Measurements from ENCODE around the gene RUNX3. TPM values are rescaled to one million over a fixed set of nuclear protein-coding genes. Genes with fewer than 3 reads are reported as not detected.

Gene RUNX3
- total RNA-seq, 1 experiment from 2014 or later = 1.5 TPM

DNA sequence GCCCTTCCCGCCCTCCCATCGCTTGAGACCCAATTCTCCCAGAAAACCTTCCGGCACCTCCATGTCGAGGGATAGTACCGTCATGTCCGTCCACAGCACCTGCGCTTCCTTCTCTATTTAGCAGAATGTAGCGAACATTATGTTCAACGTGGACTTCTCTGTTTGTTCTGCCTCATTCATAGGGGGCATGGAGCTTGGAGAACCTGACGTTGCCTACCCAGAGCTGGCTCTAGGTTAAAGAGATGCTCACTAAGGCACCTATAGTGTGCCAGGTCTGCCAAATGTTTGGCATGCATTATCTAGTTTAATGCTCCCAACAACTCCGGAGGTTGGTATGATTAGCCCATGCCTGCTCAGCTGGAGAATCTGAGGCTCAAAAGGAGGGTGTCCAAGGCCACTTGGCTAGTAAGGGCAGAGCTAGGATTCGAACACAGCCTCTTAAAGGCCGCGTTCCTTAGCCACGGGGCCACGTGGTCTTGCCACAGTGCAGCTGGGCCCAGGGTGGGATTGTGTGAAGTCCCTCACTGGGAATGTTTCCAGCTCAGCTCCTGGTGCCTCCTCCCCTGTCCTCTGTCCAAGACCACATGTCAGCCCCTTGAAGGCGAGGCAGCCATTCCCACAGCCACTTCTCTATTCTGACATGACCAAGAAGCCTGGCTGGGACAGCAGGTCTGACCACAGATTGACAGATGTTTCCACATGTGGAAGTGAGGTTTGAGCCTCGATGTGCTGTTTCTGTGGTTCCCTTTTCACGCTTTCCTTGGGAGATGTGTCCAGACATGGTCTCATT is 57.8 kb downstream of the RUNX3 start:
- H3K27me3 Mint-ChIP-seq (ENCODE audit: low read depth) = no peaks in the 10 kb centered on the region; the same call in 1 of the 2 replicates
- no peaks in the 10 kb centered on the region for H3K36me3 Mint-ChIP-seq
- DNase-seq (ENCODE audit: low spot score) (no peak), ATAC-seq (no peak)
- no peak overlapping the region for H3K4me3 Mint-ChIP-seq
- no peaks in the 10 kb centered on the region for H3K9me3 Mint-ChIP-seq
- ChIA-PET CTCF (interaction anchor here (1.2 to 2.0 kb wide), 2 partner anchors 10 to 26 kb away, joined by 4 to 5 read pairs; no protein-coding TSS in a partner anchor), POLR2A (no interaction called here)
- TF ChIP-seq, protein P1, sequence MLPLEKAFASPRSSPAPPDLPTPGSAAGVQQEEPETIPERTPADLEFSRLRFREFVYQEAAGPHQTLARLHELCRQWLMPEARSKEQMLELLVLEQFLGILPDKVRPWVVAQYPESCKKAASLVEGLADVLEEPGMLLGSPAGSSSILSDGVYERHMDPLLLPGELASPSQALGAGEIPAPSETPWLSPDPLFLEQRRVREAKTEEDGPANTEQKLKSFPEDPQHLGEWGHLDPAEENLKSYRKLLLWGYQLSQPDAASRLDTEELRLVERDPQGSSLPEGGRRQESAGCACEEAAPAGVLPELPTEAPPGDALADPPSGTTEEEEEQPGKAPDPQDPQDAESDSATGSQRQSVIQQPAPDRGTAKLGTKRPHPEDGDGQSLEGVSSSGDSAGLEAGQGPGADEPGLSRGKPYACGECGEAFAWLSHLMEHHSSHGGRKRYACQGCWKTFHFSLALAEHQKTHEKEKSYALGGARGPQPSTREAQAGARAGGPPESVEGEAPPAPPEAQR (CRISPR knock-in tag; IDR thresholded peaks at IDR 0.05) = no peak
- H3K4me1 Mint-ChIP-seq = peaks cover 14% of the 10 kb centered on the region
- H3K27ac Mint-ChIP-seq = no peak overlapping the region

GRCh38 chr1:24871306-24871901 is 58.7 kb downstream of the RUNX3 start:
- POLR2A ChIA-PET = no interaction called here
- ATAC-seq = no peak
- Mint-ChIP-seq H3K27ac (no peak overlapping the region), H3K4me1 (peaks cover 10% of the 10 kb centered on the region), H3K9me3 (no peaks in the 10 kb centered on the region), H3K36me3 (no peaks in the 10 kb centered on the region), H3K27me3 (ENCODE audit: low read depth) (no peaks in the 10 kb centered on the region; the same call in 1 of the 2 replicates), H3K4me3 (no peak overlapping the region)
- no peak for DNase-seq (ENCODE audit: low spot score)
- CTCF ChIA-PET = interaction anchor here (1.1 to 2.0 kb wide), 3 partner anchors 9 to 38 kb away, joined by 3 to 5 read pairs (median 4); no protein-coding TSS in a partner anchor
- TF ChIP-seq FOXP1 (CRISPR knock-in tag; IDR thresholded peaks at IDR 0.05; ENCODE audit: borderline replicate concordance) (no peak), CREM (CRISPR knock-in tag; IDR thresholded peaks at IDR 0.05) (no peak), TEAD1 (CRISPR knock-in tag; IDR thresholded peaks at IDR 0.05) (no peak), PRRX2 (CRISPR knock-in tag; IDR thresholded peaks at IDR 0.05) (no peak), ATF2 (CRISPR knock-in tag; IDR thresholded peaks at IDR 0.05; ENCODE audit: borderline replicate concordance, low read depth) (no peak), ZNF263 (CRISPR knock-in tag; IDR thresholded peaks at IDR 0.05; ENCODE audit: low read depth) (no peak), ZNF532 (CRISPR knock-in tag; IDR thresholded peaks at IDR 0.05; ENCODE audit: borderline replicate concordance) (no peak), E2F1 (CRISPR knock-in tag; IDR thresholded peaks at IDR 0.05) (no peak), NR3C1 (CRISPR knock-in tag; conservative IDR thresholded peaks at IDR 0.05; ENCODE audit: low read depth) (no peak), ZNF121 (CRISPR knock-in tag; IDR thresholded peaks at IDR 0.05) (no peak), JAZF1 (CRISPR knock-in tag; IDR thresholded peaks at IDR 0.05) (no peak)
- TF ChIP-seq, protein P2, sequence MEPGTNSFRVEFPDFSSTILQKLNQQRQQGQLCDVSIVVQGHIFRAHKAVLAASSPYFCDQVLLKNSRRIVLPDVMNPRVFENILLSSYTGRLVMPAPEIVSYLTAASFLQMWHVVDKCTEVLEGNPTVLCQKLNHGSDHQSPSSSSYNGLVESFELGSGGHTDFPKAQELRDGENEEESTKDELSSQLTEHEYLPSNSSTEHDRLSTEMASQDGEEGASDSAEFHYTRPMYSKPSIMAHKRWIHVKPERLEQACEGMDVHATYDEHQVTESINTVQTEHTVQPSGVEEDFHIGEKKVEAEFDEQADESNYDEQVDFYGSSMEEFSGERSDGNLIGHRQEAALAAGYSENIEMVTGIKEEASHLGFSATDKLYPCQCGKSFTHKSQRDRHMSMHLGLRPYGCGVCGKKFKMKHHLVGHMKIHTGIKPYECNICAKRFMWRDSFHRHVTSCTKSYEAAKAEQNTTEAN (CRISPR knock-in tag; IDR thresholded peaks at IDR 0.05) = no peak
- TF ChIP-seq, protein P3, sequence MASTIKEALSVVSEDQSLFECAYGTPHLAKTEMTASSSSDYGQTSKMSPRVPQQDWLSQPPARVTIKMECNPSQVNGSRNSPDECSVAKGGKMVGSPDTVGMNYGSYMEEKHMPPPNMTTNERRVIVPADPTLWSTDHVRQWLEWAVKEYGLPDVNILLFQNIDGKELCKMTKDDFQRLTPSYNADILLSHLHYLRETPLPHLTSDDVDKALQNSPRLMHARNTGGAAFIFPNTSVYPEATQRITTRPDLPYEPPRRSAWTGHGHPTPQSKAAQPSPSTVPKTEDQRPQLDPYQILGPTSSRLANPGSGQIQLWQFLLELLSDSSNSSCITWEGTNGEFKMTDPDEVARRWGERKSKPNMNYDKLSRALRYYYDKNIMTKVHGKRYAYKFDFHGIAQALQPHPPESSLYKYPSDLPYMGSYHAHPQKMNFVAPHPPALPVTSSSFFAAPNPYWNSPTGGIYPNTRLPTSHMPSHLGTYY (CRISPR knock-in tag; IDR thresholded peaks at IDR 0.05) = no peak

Data from WTC11 (cell line).